Measurements from ENCODE around the gene TSG101.

TSG101 gene

GRCh38 chr11:18463439-18463838, 63.3 kb downstream of the TSG101 start:
- ChIA-PET CTCF (no interaction called here), POLR2A (no interaction called here)
- no peak for DNase-seq
- Histone ChIP-seq H3K27ac (ENCODE audit: insufficient read depth in 1 of 2, low read depth in 1 of 2, low read length in 2 of 2, poor library complexity in 1 of 2, severe bottlenecking in 2 of 2) (no peak overlapping the region), H3K9me3 (ENCODE audit: control extremely low read depth in 1 of 5, control insufficient read depth in 4 of 5, insufficient read depth in 2 of 5, low read depth in 1 of 5, low read length in 4 of 5) (no peaks in the 10 kb centered on the region), H3K27me3 (replicated peaks in 2 of 5; ENCODE audit: control insufficient read depth in 4 of 5, insufficient read depth in 5 of 5, low read length in 4 of 5) (no peaks in the 10 kb centered on the region), H3K36me3 (ENCODE audit: control insufficient read depth in 4 of 4, insufficient read depth in 4 of 4, low read length in 3 of 4) (peaks cover 0 to 3% (median 0%) of the 10 kb centered on the region in 4 experiments), H3K4me1 (ENCODE audit: control extremely low read depth in 1 of 4, control insufficient read depth in 4 of 4, insufficient read depth in 4 of 4, low read length in 3 of 4) (no peaks in the 10 kb centered on the region), H3K4me3 (ENCODE audit: control insufficient read depth in 1 of 7, extremely low read depth in 1 of 7, insufficient read depth in 4 of 7, low read depth in 2 of 7, low read length in 6 of 7) (no peak overlapping the region)
- 100% methylated on average over 1 of the region's 1 CpG for WGBS (ENCODE audit: insufficient coverage)

DNA sequence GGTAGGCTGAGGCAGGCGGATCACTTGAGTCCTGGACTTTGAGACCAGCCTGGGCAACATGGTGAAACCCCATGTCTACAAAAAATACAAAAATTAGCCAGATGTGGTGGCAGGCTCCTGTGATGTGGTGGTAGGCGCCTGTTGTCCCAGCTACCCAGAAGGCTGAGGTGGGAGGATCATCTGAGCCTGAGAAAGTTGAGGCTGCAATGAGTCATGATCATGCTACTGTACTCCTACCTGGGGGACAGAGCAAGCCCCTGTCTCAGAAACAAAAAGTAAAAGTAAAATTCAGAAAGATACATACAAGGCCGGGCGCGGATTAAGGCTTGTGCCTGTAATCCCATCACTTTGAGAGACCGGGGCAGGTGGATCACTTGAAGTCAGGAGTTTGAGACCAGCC, 64.8 kb downstream of the TSG101 start:
- H3K27me3 ChIP-seq (replicated peaks in 2 of 5; ENCODE audit: control insufficient read depth in 4 of 5, insufficient read depth in 5 of 5, low read length in 4 of 5) = no peaks in the 10 kb centered on the region
- H3K4me3 ChIP-seq (ENCODE audit: control insufficient read depth in 1 of 7, extremely low read depth in 1 of 7, insufficient read depth in 4 of 7, low read depth in 2 of 7, low read length in 6 of 7) = no peak overlapping the region
- H3K9me3 ChIP-seq (ENCODE audit: control extremely low read depth in 1 of 5, control insufficient read depth in 4 of 5, insufficient read depth in 2 of 5, low read depth in 1 of 5, low read length in 4 of 5) = no peaks in the 10 kb centered on the region
- ChIA-PET POLR2A (no interaction called here), CTCF (no interaction called here)
- H3K36me3 ChIP-seq (ENCODE audit: control insufficient read depth in 4 of 4, insufficient read depth in 4 of 4, low read length in 3 of 4) = peaks cover 0 to 3% (median 0%) of the 10 kb centered on the region in 4 experiments
- no peak overlapping the region for H3K27ac ChIP-seq (ENCODE audit: insufficient read depth in 1 of 2, low read depth in 1 of 2, low read length in 2 of 2, poor library complexity in 1 of 2, severe bottlenecking in 2 of 2)
- DNase-seq = no peak
- H3K4me1 ChIP-seq (ENCODE audit: control extremely low read depth in 1 of 4, control insufficient read depth in 4 of 4, insufficient read depth in 4 of 4, low read length in 3 of 4) = no peaks in the 10 kb centered on the region
- WGBS (ENCODE audit: insufficient coverage) = 100% methylated on average over 3 of the region's 6 CpGs

GRCh38 chr11:18459634-18460033, 67.1 kb downstream of the TSG101 start:
- WGBS (ENCODE audit: insufficient coverage) = no CpG with 5 or more reads among the region's 4 CpGs
- Histone ChIP-seq H3K4me3 (ENCODE audit: control insufficient read depth in 1 of 7, extremely low read depth in 1 of 7, insufficient read depth in 4 of 7, low read depth in 2 of 7, low read length in 6 of 7) (no peak overlapping the region), H3K36me3 (ENCODE audit: control insufficient read depth in 4 of 4, insufficient read depth in 4 of 4, low read length in 3 of 4) (no peaks in the 10 kb centered on the region), H3K27me3 (replicated peaks in 2 of 5; ENCODE audit: control insufficient read depth in 4 of 5, insufficient read depth in 5 of 5, low read length in 4 of 5) (peaks cover 0 to 3% (median 0%) of the 10 kb centered on the region in 5 experiments), H3K9me3 (ENCODE audit: control extremely low read depth in 1 of 5, control insufficient read depth in 4 of 5, insufficient read depth in 2 of 5, low read depth in 1 of 5, low read length in 4 of 5) (no peaks in the 10 kb centered on the region), H3K4me1 (ENCODE audit: control extremely low read depth in 1 of 4, control insufficient read depth in 4 of 4, insufficient read depth in 4 of 4, low read length in 3 of 4) (no peaks in the 10 kb centered on the region), H3K27ac (ENCODE audit: insufficient read depth in 1 of 2, low read depth in 1 of 2, low read length in 2 of 2, poor library complexity in 1 of 2, severe bottlenecking in 2 of 2) (no peak overlapping the region)
- POLR2A ChIA-PET = no interaction called here
- CTCF ChIA-PET = no interaction called here
- no peak for DNase-seq

- no peaks in the 10 kb centered on the region for H3K9me3 ChIP-seq (ENCODE audit: control extremely low read depth in 1 of 5, control insufficient read depth in 4 of 5, insufficient read depth in 2 of 5, low read depth in 1 of 5, low read length in 4 of 5)
- 92% methylated on average over 2 of the region's 3 CpGs for WGBS (ENCODE audit: insufficient coverage)
- H3K27me3 ChIP-seq (replicated peaks in 2 of 5; ENCODE audit: control insufficient read depth in 4 of 5, insufficient read depth in 5 of 5, low read length in 4 of 5) = peaks cover 0 to 3% (median 0%) of the 10 kb centered on the region in 5 experiments
- DNase-seq = no peak
- H3K27ac ChIP-seq (ENCODE audit: insufficient read depth in 1 of 2, low read depth in 1 of 2, low read length in 2 of 2, poor library complexity in 1 of 2, severe bottlenecking in 2 of 2) = no peak overlapping the region
- no peaks in the 10 kb centered on the region for H3K36me3 ChIP-seq (ENCODE audit: control insufficient read depth in 4 of 4, insufficient read depth in 4 of 4, low read length in 3 of 4)
- POLR2A ChIA-PET = no interaction called here
- H3K4me3 ChIP-seq (ENCODE audit: control insufficient read depth in 1 of 7, extremely low read depth in 1 of 7, insufficient read depth in 4 of 7, low read depth in 2 of 7, low read length in 6 of 7) = no peak overlapping the region
- CTCF ChIA-PET = interaction anchor here (1.0 kb wide), 2 partner anchors 48 to 83 kb away, joined by 3 read pairs; no protein-coding TSS in a partner anchor
- H3K4me1 ChIP-seq (ENCODE audit: control extremely low read depth in 1 of 4, control insufficient read depth in 4 of 4, insufficient read depth in 4 of 4, low read length in 3 of 4) = no peaks in the 10 kb centered on the region
These were observed 69.3 kb downstream of the TSG101 start for GRCh38 chr11:18457450-18457849.

- Histone ChIP-seq H3K9me3 (ENCODE audit: control extremely low read depth in 1 of 5, control insufficient read depth in 4 of 5, insufficient read depth in 2 of 5, low read depth in 1 of 5, low read length in 4 of 5) (no peaks in the 10 kb centered on the region), H3K4me3 (ENCODE audit: control insufficient read depth in 1 of 7, extremely low read depth in 1 of 7, insufficient read depth in 4 of 7, low read depth in 2 of 7, low read length in 6 of 7) (peak within 1 kb of the TSS in 4 of 7 experiments; percentile 39 to 55 (median 46)), H3K4me1 (ENCODE audit: control extremely low read depth in 1 of 4, control insufficient read depth in 4 of 4, insufficient read depth in 4 of 4, low read length in 3 of 4) (no peaks in the 10 kb centered on the region), H3K27me3 (replicated peaks in 2 of 5; ENCODE audit: control insufficient read depth in 4 of 5, insufficient read depth in 5 of 5, low read length in 4 of 5) (peaks cover 0 to 3% (median 0%) of the 10 kb centered on the region in 5 experiments), H3K36me3 (ENCODE audit: control insufficient read depth in 4 of 4, insufficient read depth in 4 of 4, low read length in 3 of 4) (no peaks in the 10 kb centered on the region), H3K27ac (ENCODE audit: insufficient read depth in 1 of 2, low read depth in 1 of 2, low read length in 2 of 2, poor library complexity in 1 of 2, severe bottlenecking in 2 of 2) (no peak within 1 kb of the TSS)
- ChIA-PET POLR2A (no interaction called here), CTCF (interaction anchor here (0.6 kb wide), 1 partner anchor 60 kb away, joined by 3 read pairs; no protein-coding TSS in a partner anchor)
- WGBS (ENCODE audit: insufficient coverage) = 72% methylated on average over 33 of the region's 47 CpGs
- DNase-seq = peak; percentile 12 to 36 (median 19)
These were observed 70.9 kb downstream of the TSG101 start, which contains the start of gene LDHAL6A for GRCh38 chr11:18455686-18456372. LDHAL6A (plus strand) TSS chr11:18455856; CDS start chr11:18456681, 825 bp downstream.

GRCh38 chr11:18452927-18453326, 73.8 kb downstream of the TSG101 start:
- DNase-seq = no peak
- peaks cover 0 to 3% (median 0%) of the 10 kb centered on the region in 4 experiments for H3K4me1 ChIP-seq (ENCODE audit: control extremely low read depth in 1 of 4, control insufficient read depth in 4 of 4, insufficient read depth in 4 of 4, low read length in 3 of 4)
- ChIA-PET POLR2A (no interaction called here), CTCF (interaction anchor here (1.0 to 1.1 kb wide), 2 partner anchors 9 to 13 kb away, joined by 3 read pairs; no protein-coding TSS in a partner anchor)
- no peaks in the 10 kb centered on the region for H3K36me3 ChIP-seq (ENCODE audit: control insufficient read depth in 4 of 4, insufficient read depth in 4 of 4, low read length in 3 of 4)
- H3K27ac ChIP-seq (ENCODE audit: insufficient read depth in 1 of 2, low read depth in 1 of 2, low read length in 2 of 2, poor library complexity in 1 of 2, severe bottlenecking in 2 of 2) = no peak overlapping the region
- 100% methylated on average over 1 of the region's 2 CpGs for WGBS (ENCODE audit: insufficient coverage)
- no peak overlapping the region for H3K4me3 ChIP-seq (ENCODE audit: control insufficient read depth in 1 of 7, extremely low read depth in 1 of 7, insufficient read depth in 4 of 7, low read depth in 2 of 7, low read length in 6 of 7)
- no peaks in the 10 kb centered on the region for H3K9me3 ChIP-seq (ENCODE audit: control extremely low read depth in 1 of 5, control insufficient read depth in 4 of 5, insufficient read depth in 2 of 5, low read depth in 1 of 5, low read length in 4 of 5)
- H3K27me3 ChIP-seq (replicated peaks in 2 of 5; ENCODE audit: control insufficient read depth in 4 of 5, insufficient read depth in 5 of 5, low read length in 4 of 5) = peaks cover 0 to 3% (median 0%) of the 10 kb centered on the region in 5 experiments

DNA sequence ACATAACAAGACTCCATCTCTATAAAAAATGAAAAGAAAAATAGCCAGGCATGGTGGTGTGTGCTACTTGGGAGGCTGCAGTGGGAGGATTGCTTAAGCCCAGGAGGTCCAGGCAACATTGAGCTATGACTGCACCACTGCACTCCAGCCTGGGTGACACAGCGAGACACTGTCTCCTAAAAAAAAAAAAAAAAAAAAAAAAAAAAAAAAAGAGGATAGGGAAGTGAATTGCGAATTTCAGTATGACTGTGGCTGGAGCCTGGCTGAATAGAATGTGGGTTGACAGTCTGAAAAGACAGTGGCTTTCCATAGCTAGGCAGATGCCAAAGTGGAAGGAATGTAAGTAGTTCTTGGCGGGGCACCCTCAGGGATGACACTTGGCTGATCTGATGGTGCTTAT, 77.5 kb downstream of the TSG101 start:
- DNase-seq = peak in 2 of 3 donors; percentile 11 to 15
- H3K4me1 ChIP-seq (ENCODE audit: control extremely low read depth in 1 of 4, control insufficient read depth in 4 of 4, insufficient read depth in 4 of 4, low read length in 3 of 4) = peaks cover 0 to 3% (median 0%) of the 10 kb centered on the region in 4 experiments
- no peak overlapping the region for H3K27ac ChIP-seq (ENCODE audit: insufficient read depth in 1 of 2, low read depth in 1 of 2, low read length in 2 of 2, poor library complexity in 1 of 2, severe bottlenecking in 2 of 2)
- POLR2A ChIA-PET = no interaction called here
- WGBS (ENCODE audit: insufficient coverage) = 100% methylated on average over 2 of the region's 3 CpGs
- no peaks in the 10 kb centered on the region for H3K27me3 ChIP-seq (replicated peaks in 2 of 5; ENCODE audit: control insufficient read depth in 4 of 5, insufficient read depth in 5 of 5, low read length in 4 of 5)
- CTCF ChIA-PET = interaction anchor here (0.6 to 0.7 kb wide), 2 partner anchors 18 to 87 kb away, joined by 3 read pairs; no protein-coding TSS in a partner anchor
- no peaks in the 10 kb centered on the region for H3K9me3 ChIP-seq (ENCODE audit: control extremely low read depth in 1 of 5, control insufficient read depth in 4 of 5, insufficient read depth in 2 of 5, low read depth in 1 of 5, low read length in 4 of 5)
- H3K4me3 ChIP-seq (ENCODE audit: control insufficient read depth in 1 of 7, extremely low read depth in 1 of 7, insufficient read depth in 4 of 7, low read depth in 2 of 7, low read length in 6 of 7) = no peak overlapping the region
- no peaks in the 10 kb centered on the region for H3K36me3 ChIP-seq (ENCODE audit: control insufficient read depth in 4 of 4, insufficient read depth in 4 of 4, low read length in 3 of 4)
